GM12864 (cell line): ENCODE data around the gene AKIRIN2.

Experiments
- DNase-seq: peaks from one replicate; pipeline ENCODE4 v3.0.0-alpha.2; 2011; ENCODE audit warnings: low read depth
- H3K4me3 ChIP-seq: 2 replicates; pipeline ENCODE4 v1.5.1; 2011; ENCODE audit warnings: mild to moderate bottlenecking, low read depth, low read length, control low read depth
- TF ChIP-seq, protein P1 (sequence below): IDR thresholded peaks from 2 replicates; pipeline ENCODE4 v1.5.1; 2011; ENCODE audit warnings: low read depth, mild to moderate bottlenecking, moderate library complexity, low read length, control low read depth, inconsistent platforms; ENCODE audit errors: missing control alignments

Gene AKIRIN2

DNA sequence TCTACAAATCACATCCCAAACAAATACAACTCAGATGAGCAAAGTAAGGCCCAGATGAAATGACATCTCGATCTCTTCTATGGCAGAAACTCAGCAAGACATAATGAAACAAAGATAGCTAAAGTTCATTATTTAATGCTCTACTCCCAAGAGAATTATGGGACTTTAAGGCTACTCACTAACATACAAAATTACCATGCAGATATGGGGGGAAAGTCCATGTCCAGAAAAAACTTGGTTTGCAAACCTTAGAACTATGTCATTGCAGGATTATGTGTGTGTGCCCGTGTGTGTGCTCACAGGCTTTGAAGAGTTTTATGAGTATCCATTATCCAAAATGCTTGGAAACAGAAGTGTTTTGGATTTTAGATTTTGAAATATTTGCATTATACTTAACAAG is 34.0 kb downstream of the AKIRIN2 start:
- no peak overlapping the region for H3K4me3 ChIP-seq
- TF ChIP-seq, protein P1, sequence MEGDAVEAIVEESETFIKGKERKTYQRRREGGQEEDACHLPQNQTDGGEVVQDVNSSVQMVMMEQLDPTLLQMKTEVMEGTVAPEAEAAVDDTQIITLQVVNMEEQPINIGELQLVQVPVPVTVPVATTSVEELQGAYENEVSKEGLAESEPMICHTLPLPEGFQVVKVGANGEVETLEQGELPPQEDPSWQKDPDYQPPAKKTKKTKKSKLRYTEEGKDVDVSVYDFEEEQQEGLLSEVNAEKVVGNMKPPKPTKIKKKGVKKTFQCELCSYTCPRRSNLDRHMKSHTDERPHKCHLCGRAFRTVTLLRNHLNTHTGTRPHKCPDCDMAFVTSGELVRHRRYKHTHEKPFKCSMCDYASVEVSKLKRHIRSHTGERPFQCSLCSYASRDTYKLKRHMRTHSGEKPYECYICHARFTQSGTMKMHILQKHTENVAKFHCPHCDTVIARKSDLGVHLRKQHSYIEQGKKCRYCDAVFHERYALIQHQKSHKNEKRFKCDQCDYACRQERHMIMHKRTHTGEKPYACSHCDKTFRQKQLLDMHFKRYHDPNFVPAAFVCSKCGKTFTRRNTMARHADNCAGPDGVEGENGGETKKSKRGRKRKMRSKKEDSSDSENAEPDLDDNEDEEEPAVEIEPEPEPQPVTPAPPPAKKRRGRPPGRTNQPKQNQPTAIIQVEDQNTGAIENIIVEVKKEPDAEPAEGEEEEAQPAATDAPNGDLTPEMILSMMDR: no peak
- no peak for DNase-seq

DNA sequence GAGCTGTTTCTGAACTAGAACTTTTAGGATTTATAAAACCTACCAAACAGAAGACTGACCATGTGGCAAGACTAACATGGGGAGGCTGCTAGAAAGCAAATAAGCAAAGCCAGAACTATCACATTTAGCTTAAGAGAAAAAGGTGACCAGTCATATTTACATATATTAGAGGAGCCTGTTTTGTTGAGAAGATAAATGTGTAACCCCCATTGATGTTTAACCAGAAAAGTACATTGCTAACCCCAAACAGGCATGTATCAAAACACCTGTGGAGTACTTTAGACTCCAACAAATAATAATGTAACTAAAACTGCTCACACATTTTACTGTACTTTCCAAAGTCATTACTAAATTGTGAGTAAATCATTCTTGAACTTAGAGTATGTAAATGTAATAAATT is 35.0 kb downstream of the AKIRIN2 start:
- TF ChIP-seq, protein P1: no peak
- H3K4me3 ChIP-seq: no peak overlapping the region
- DNase-seq: no peak

DNA sequence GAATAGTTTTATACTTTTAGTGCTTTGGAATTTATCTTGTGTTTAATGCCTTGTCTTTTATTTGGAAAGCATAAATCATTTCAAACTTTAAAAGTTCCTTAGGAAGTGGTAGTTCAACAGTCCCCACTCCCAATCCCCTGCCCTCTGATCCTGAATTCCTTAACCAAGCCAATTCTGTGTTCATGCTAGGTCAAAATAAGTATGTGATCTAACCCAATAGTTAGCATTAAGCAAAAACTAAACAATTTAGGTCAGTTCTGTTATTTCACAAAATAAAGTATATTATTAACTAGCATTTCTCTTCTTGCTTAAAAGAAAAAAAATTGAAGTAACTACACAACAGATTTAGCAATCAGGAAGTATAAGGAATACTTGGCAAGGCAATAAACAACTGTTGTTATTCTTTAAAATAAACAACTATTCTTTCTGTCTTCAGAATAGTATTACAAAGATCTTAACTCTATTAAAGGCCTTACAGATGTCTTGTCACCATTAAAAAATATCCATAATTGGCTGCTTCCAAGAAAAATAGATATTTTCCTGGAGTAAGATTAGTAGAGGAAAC is 37.0 kb downstream of the AKIRIN2 start:
- TF ChIP-seq, protein P1: no peak
- H3K4me3 ChIP-seq: no peak overlapping the region
- DNase-seq: no peak

DNA sequence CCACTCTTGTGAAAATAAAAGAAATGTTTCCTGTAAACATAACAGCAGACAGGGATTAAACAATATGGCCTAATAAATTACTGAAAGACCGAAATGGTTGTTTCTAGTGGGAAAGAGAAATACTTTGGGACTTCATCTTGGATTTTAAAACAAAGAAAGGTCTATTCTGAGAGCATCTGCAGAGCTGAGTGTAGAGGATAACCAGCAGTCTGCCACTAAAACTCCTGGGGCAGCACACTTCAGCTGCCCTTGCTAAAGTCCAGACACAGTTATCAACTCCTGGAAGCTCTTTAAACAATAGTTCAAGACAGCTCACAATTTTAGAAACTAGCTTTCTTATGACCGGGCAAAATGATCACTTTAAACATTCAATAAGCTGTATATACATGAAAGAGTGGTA is 38.6 kb downstream of the AKIRIN2 start:
- DNase-seq: no peak
- H3K4me3 ChIP-seq: no peak overlapping the region
- TF ChIP-seq, protein P1: no peak

DNA sequence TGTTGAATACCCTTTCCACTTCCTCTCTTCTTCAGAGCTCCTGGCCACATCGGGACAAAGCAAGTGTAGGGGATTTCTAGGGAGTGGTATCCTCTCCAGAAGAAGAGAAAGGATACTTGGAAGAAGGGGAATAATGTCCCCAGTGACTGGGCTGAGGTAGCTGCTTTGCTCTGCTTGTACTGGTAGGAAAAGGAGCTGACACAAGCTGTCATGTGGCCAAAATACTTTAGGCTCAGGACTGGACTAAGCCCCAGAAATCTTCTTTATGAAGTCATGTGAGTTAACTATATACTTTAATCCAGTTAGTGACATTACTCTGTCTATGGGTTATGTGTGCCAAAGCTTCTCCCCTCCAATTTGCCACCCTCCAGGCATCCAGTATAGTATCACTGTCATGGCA is 40.5 kb downstream of the AKIRIN2 start:
- TF ChIP-seq, protein P1: no peak
- DNase-seq: no peak
- no peak overlapping the region for H3K4me3 ChIP-seq

DNA sequence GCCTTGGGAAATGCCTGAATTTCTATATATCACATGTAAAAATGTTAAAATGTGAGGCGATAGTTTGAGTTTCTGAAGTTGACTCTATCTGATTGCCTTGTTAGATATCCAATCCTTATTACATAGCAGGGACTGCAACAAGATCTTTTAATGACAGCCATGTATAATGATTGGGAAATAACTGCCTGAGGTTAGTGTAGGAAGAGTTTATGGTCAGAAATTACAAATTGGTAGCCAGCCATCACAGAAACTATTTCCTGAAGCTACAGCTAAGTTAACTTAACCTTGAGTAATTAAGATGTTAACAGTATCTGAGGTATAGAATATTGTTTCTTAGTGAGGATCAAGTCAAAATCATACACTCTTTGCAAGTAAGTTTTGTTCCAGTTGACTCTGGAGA is 41.0 kb downstream of the AKIRIN2 start:
- no peak for DNase-seq
- TF ChIP-seq, protein P1: no peak
- H3K4me3 ChIP-seq: no peak overlapping the region

DNA sequence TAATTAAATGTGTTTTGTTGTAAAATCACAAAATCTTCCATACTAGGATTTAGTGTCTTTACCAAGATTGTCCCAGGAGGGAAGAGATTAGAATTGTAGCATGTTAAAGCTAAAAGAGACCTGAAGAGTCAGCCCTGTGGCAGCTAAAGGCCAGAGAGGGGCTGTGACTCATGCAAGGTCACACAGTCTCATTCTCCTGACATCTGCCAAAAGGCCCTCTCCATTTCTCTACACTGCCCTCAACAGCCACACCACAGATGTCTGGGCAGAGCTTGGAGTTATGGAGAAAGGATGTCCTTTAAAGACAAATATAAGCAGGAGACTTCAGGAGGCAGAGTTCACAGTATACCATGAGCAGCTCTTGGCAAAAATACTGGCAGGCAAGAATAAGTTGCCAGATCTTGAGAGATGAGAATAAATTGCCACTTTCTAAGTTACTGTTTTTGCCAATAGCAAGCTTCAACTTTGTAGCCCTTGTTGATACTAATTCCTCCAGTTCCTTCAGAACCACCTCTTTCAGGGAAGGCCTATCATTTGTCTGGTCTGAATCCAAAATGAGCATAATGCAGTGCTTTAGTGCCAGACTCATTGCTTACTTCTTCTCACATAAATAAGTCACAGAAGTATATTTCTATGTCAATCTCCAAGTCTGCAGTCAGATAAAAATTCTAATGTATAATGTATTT is 41.7 kb downstream of the AKIRIN2 start:
- DNase-seq: no peak
- no peak overlapping the region for H3K4me3 ChIP-seq
- TF ChIP-seq, protein P1: no peak
